HepG2 (cell line): Measurements from ENCODE around the gene CADM3. TPM values are rescaled to one million over a fixed set of nuclear protein-coding genes. Genes with fewer than 3 reads are reported as not detected.

ENCODE experiments used
- ATAC-seq: fragments of 200-7000 bp; cut with Tn5 transposase; 3 replicates; pipeline ENCODE4 v1.9.1; 2020; ENCODE audit warnings: mild to moderate bottlenecking, moderate library complexity
- BruUV-seq: library from RNA; stranded (reverse); fragments of 400-500 nt; replicated peaks from 2 replicates; lab custom pipeline; 2021; lab: Mats Ljungman, UMichigan
- CTCF ChIA-PET: fragments of 300-600 bp; formaldehyde crosslinking; extraction: SDS; loops from one replicate; lab custom pipeline; 2021; ENCODE audit warnings: low total read pairs, inconsistent platforms, low intra/inter-chr PET ratio; lab: Yijun Ruan, JAX
- POLR2A ChIA-PET: fragments of 350-600 bp; sonication (Branson Sonifier 250); formaldehyde crosslinking; loops from one replicate; lab custom pipeline; 2020; ENCODE audit warnings: antibody characterized with exemption, inconsistent platforms; lab: Yijun Ruan, JAX
- DNase-seq: peaks from one replicate; pipeline ENCODE4 v3.0.0-alpha.2; 2015; ENCODE audit warnings: low spot score
- FAIRE-seq: peaks from 3 replicates; lab custom pipeline; 2011; peaks lifted over from hg19 to GRCh38; lab: Jason Lieb, UNC
- H2AFZ ChIP-seq: one replicate; pipeline ENCODE4 v1.6.1; 2011; ENCODE audit warnings: low read length, inconsistent platforms
- H3K27ac ChIP-seq: fragments of 300-600 bp; 3 replicates; pipeline ENCODE4 v1.8.0; 2011; ENCODE audit warnings: mixed run types, mild to moderate bottlenecking, mixed read lengths, low read length, inconsistent platforms; ENCODE audit not compliant: insufficient read depth; ENCODE audit errors: extremely low read length
- H3K27me3 ChIP-seq, 2 experiments: fragments of 200-600 bp in 1 of 2; 2 replicates in 1 of 2; 3 replicates in 1 of 2; pipeline versions ENCODE4 v1.6.0 to v1.8.0; 2011; ENCODE audit warnings: low read length in 2 of 2, mild to moderate bottlenecking in 2 of 2, moderate library complexity in 2 of 2, inconsistent platforms in 1 of 2; ENCODE audit not compliant: insufficient read depth in 2 of 2, control insufficient read depth in 1 of 2
- H3K36me3 ChIP-seq, 2 experiments: fragments of 200-600 bp in 1 of 2; replicated peaks in 1 of 2; 2 replicates in 1 of 2; 3 replicates in 1 of 2; pipeline versions ENCODE4 v1.5.1 to v1.8.0; 2011; ENCODE audit warnings: low read length in 2 of 2, inconsistent platforms in 1 of 2; ENCODE audit not compliant: insufficient read depth in 2 of 2, control insufficient read depth in 1 of 2
- H3K4me1 ChIP-seq: 2 replicates; pipeline ENCODE4 v1.5.1; 2012; ENCODE audit warnings: low read length, inconsistent platforms; ENCODE audit not compliant: insufficient read depth
- H3K4me2 ChIP-seq: 2 replicates; pipeline ENCODE4 v1.6.0; 2011; ENCODE audit warnings: low read depth, low read length, inconsistent platforms
- H3K4me3 ChIP-seq, 3 experiments: fragments of 200-600 bp in 1 of 3; sonication (generic), shearing (Covaris generic) in 1 of 3; replicated peaks in 1 of 3; 2 replicates each; pipeline ENCODE4 v1.5.1; 2011 to 2016; ENCODE audit warnings: low read length in 3 of 3, inconsistent platforms in 2 of 3, low read depth in 2 of 3, mild to moderate bottlenecking in 2 of 3, control low read depth in 1 of 3, mixed read lengths in 1 of 3; ENCODE audit not compliant: insufficient read depth in 1 of 3
- H3K79me2 ChIP-seq: one replicate; pipeline ENCODE4 v1.6.1; 2011; ENCODE audit warnings: low read length, inconsistent platforms; ENCODE audit not compliant: insufficient read depth
- H3K9ac ChIP-seq: 2 replicates; pipeline ENCODE4 v1.6.0; 2011; ENCODE audit warnings: mild to moderate bottlenecking, low read depth, low read length, inconsistent platforms; ENCODE audit not compliant: insufficient read depth
- H3K9me3 ChIP-seq: 2 replicates; pipeline ENCODE4 v1.5.1; 2012; ENCODE audit warnings: mild to moderate bottlenecking, low read length
- H4K20me1 ChIP-seq: 2 replicates; pipeline ENCODE4 v1.6.0; 2011; ENCODE audit warnings: inconsistent platforms, mild to moderate bottlenecking, low read length, moderate library complexity; ENCODE audit not compliant: insufficient read depth
- GABPB1 ChIP-seq: IDR thresholded peaks from 2 replicates; pipeline ENCODE4 v1.6.1; 2016; ENCODE audit warnings: mild to moderate bottlenecking, missing genetic modification reagents, moderate library complexity, missing compliant biosample characterization
- HIVEP1 ChIP-seq: sonication (generic); formaldehyde crosslinking; IDR thresholded peaks from 2 replicates; pipeline ENCODE4 v1.4.0; 2020; ENCODE audit warnings: mild to moderate bottlenecking, missing genetic modification reagents
- IRF9 ChIP-seq: sonication (generic); formaldehyde crosslinking; IDR thresholded peaks from 2 replicates; pipeline ENCODE4 v1.8.0; 2022; ENCODE audit warnings: missing genetic modification reagents, mild to moderate bottlenecking, borderline replicate concordance
- JUN ChIP-seq: sonication (generic); formaldehyde crosslinking; IDR thresholded peaks from 2 replicates; pipeline ENCODE4 v1.4.0; 2020; ENCODE audit warnings: mild to moderate bottlenecking, missing genetic modification reagents
- KAT7 ChIP-seq: IDR thresholded peaks from 2 replicates; pipeline ENCODE4 v1.6.1; 2018; ENCODE audit warnings: borderline replicate concordance, missing compliant biosample characterization
- NCOA2 ChIP-seq: sonication (generic); formaldehyde crosslinking; IDR thresholded peaks from 2 replicates; pipeline ENCODE4 v1.8.0; 2022; ENCODE audit warnings: inconsistent platforms
- NPAS2 ChIP-seq: sonication (generic); formaldehyde crosslinking; IDR thresholded peaks from 2 replicates; pipeline ENCODE4 v1.8.0; 2022; ENCODE audit warnings: mild to moderate bottlenecking, missing genetic modification reagents, borderline replicate concordance
- NR2C2 ChIP-seq: sonication (generic); formaldehyde crosslinking; IDR thresholded peaks from 2 replicates; pipeline ENCODE4 v1.4.0; 2020; ENCODE audit warnings: missing genetic modification reagents, mild to moderate bottlenecking, moderate library complexity, borderline replicate concordance
- SATB2 ChIP-seq: sonication (generic); formaldehyde crosslinking; IDR thresholded peaks from 2 replicates; pipeline ENCODE4 v1.5.0; 2020; ENCODE audit warnings: missing genetic modification reagents
- TAF1 ChIP-seq: sonication (generic); formaldehyde crosslinking; IDR thresholded peaks from 2 replicates; pipeline ENCODE4 v1.4.0; 2020; ENCODE audit warnings: missing genetic modification reagents
- TFDP2 ChIP-seq: sonication (generic); formaldehyde crosslinking; IDR thresholded peaks from 2 replicates; pipeline ENCODE4 v1.4.0; 2020; ENCODE audit warnings: missing genetic modification reagents
- THRA ChIP-seq: sonication (generic); formaldehyde crosslinking; IDR thresholded peaks from 2 replicates; pipeline ENCODE4 v1.4.0; 2020; ENCODE audit warnings: missing genetic modification reagents, borderline replicate concordance
- TIGD3 ChIP-seq: sonication (generic); formaldehyde crosslinking; IDR thresholded peaks from 2 replicates; pipeline ENCODE4 v1.5.1; 2020; ENCODE audit warnings: mild to moderate bottlenecking, missing genetic modification reagents, borderline replicate concordance
- TRIM24 ChIP-seq: sonication (generic); formaldehyde crosslinking; IDR thresholded peaks from 2 replicates; pipeline ENCODE4 v1.8.0; 2022; ENCODE audit warnings: mild to moderate bottlenecking, missing genetic modification reagents
- ZBTB21 ChIP-seq: sonication (generic); formaldehyde crosslinking; IDR thresholded peaks from 2 replicates; pipeline ENCODE4 v1.4.0; 2020; ENCODE audit warnings: missing genetic modification reagents
- ZBTB3 ChIP-seq: sonication (generic); formaldehyde crosslinking; IDR thresholded peaks from 2 replicates; pipeline ENCODE4 v1.4.0; 2020; ENCODE audit warnings: low read depth, mild to moderate bottlenecking, moderate library complexity, missing genetic modification reagents, borderline replicate concordance
- ZFP36 ChIP-seq: fragments of 150-350 bp; IDR thresholded peaks from 2 replicates; pipeline ENCODE4 v1.6.1; 2018; ENCODE audit warnings: borderline replicate concordance, low read length, low read depth; ENCODE audit not compliant: partially characterized antibody
- ZNF326 ChIP-seq: sonication (generic); formaldehyde crosslinking; IDR thresholded peaks from 2 replicates; pipeline ENCODE4 v1.4.0; 2020; ENCODE audit warnings: missing genetic modification reagents, borderline replicate concordance
- ZNF343 ChIP-seq: sonication (generic); formaldehyde crosslinking; IDR thresholded peaks from 2 replicates; pipeline ENCODE4 v1.4.0; 2020; ENCODE audit warnings: mild to moderate bottlenecking, missing genetic modification reagents
- ZNF850 ChIP-seq: sonication (generic); formaldehyde crosslinking; conservative IDR thresholded peaks from 2 replicates; pipeline ENCODE4 v1.9.0; 2021; ENCODE audit warnings: mild to moderate bottlenecking, missing genetic modification reagents
- whole genome bisulfite sequencing: methylation state at CpG from one replicate; pipeline ENCODE4 v1.1.6; 2017; ENCODE audit warnings: low lambda C conversion rate; 5-methylcytosine and 5-hydroxymethylcytosine counted together
- in situ Hi-C: cut with HindIII; loops from 2 replicates; pipeline ENCODE4 v1.10.0; 2017; ENCODE audit warnings: low pct_unique_long_range_greater_than_20kb; ENCODE audit not compliant: extremely low pct_ligation_motif_present
- intact Hi-C: fragments of 100-400 bp; cut with micrococcal nuclease; formaldehyde crosslinking; loops from one replicate; pipeline ENCODE4 v1.10.0; 2022; ENCODE audit not compliant: unreplicated experiment
- polyA plus RNA-seq, 8 experiments: library from polyadenylated mRNA; depleted of rRNA in 3 of 8; stranded (reverse) in 7 of 8; unstranded in 1 of 8; fragments of >200 nt; fragmentation: Illumina TruSeq in 4 of 8; extraction: Trizol in 4 of 8; gene quantifications; 2 replicates each; pipeline versions ENCODE4 v1.2.1 to v1.2.3, GENCODE V29; 2011 to 2016; ENCODE audit warnings: low read depth in 4 of 8, missing spikeins in 1 of 8, mixed read lengths in 1 of 8; ENCODE audit not compliant: insufficient read depth in 1 of 8
- total RNA-seq, 5 experiments: library from RNA; depleted of rRNA; stranded (reverse); fragments of >200 nt; fragmentation: Illumina TruSeq; extraction: Trizol; gene quantifications; 2 replicates each; pipeline ENCODE4 v1.2.3, GENCODE V29; 2016; ENCODE audit warnings: low read depth in 1 of 5

Gene CADM3
- total and polyA plus RNA-seq, 2 of the 13 experiments (the other 11 are each of a cell fraction or from before 2014, with no cell fraction given) = not detected

- TF ChIP-seq NR2C2 (CRISPR knock-in tag) (no peak), TFDP2 (CRISPR knock-in tag) (no peak), KAT7 (no peak), ZFP36 (no peak), ZBTB3 (CRISPR knock-in tag) (no peak), TAF1 (CRISPR knock-in tag) (no peak), HIVEP1 (CRISPR knock-in tag) (no peak), NCOA2 (no peak), SATB2 (CRISPR knock-in tag) (no peak)
Measured at GRCh38 chr1:159207774-159208173, 36.4 kb downstream of the CADM3 start (continued).

- no peak for ATAC-seq
- intact Hi-C loops = no loop called here
- 0% methylated on average over 5 of the region's 7 CpGs for WGBS
- no peak for TF ChIP-seq NPAS2
- TF ChIP-seq ZBTB21 (CRISPR knock-in tag) = no peak
- no peak for TF ChIP-seq ZNF850
- TF ChIP-seq JUN (CRISPR knock-in tag) = no peak
- no peak for TF ChIP-seq ZNF343 (CRISPR knock-in tag)
- no peak for TF ChIP-seq TIGD3
- TF ChIP-seq THRA (CRISPR knock-in tag) = no peak
- TF ChIP-seq GABPB1 = no peak
- TF ChIP-seq ZNF326 (CRISPR knock-in tag) = no peak
- TF ChIP-seq IRF9 (CRISPR knock-in tag) = no peak
- TF ChIP-seq TRIM24 (CRISPR knock-in tag) = no peak
Measured at GRCh38 chr1:159208175-159208825, 36.9 kb downstream of the CADM3 start.

More at GRCh38 chr1:159208175-159208825, 36.9 kb downstream of the CADM3 start:
- in situ Hi-C loops = no loop called here
- H3K4me1 ChIP-seq = no peaks in the 10 kb centered on the region
- no peaks in the 10 kb centered on the region for H4K20me1 ChIP-seq
- H3K36me3 ChIP-seq = no peaks in the 10 kb centered on the region
- POLR2A ChIA-PET = no interaction called here
- no peak overlapping the region for H3K4me3 ChIP-seq
- BruUV-seq = no TSS peak
- no peak overlapping the region for H3K9ac ChIP-seq
- H3K4me2 ChIP-seq = no peak overlapping the region
- DNase-seq (no peak), FAIRE-seq (no peak)
- H3K27me3 ChIP-seq = no peaks in the 10 kb centered on the region; a peak in 1 of 5 replicates
- no peak overlapping the region for H2AFZ ChIP-seq
- H3K79me2 ChIP-seq = no peaks in the 10 kb centered on the region
- CTCF ChIA-PET = interaction anchor here (0.8 kb wide), 1 partner anchor 47 kb away, joined by 3 read pairs; no protein-coding TSS in a partner anchor
- H3K27ac ChIP-seq = no peak overlapping the region
- no peaks in the 10 kb centered on the region for H3K9me3 ChIP-seq
